GM12878 (cell line): ENCODE measurements around the gene MALRD1. TPM values are rescaled to one million over a fixed set of nuclear protein-coding genes. Genes with fewer than 3 reads are reported as not detected.

Source experiments
- ATAC-seq: fragments of 200-7000 bp; cut with Tn5 transposase; 3 replicates; pipeline ENCODE4 v1.9.1; 2020; ENCODE audit warnings: mild to moderate bottlenecking, moderate library complexity
- BruUV-seq: library from RNA; stranded (reverse); fragments of 400-500 nt; replicated peaks from 2 replicates; lab custom pipeline; 2021; lab: Mats Ljungman, UMichigan
- CTCF ChIA-PET: fragments of 300-600 bp; sonication (Branson Sonifier 250); formaldehyde crosslinking; extraction: SDS; loops from one replicate; lab custom pipeline; 2021; ENCODE audit warnings: inconsistent platforms; lab: Yijun Ruan, JAX
- POLR2A ChIA-PET: fragments of 350-600 bp; formaldehyde crosslinking; extraction: SDS; loops from one replicate; lab custom pipeline; 2021; ENCODE audit warnings: inconsistent platforms; lab: Charles Lee
- RAD21 ChIA-PET: fragments of 300-600 bp; sonication (Branson Sonifier 250); formaldehyde crosslinking; loops from one replicate; lab custom pipeline; 2023; ENCODE audit warnings: antibody characterized with exemption; ENCODE audit not compliant: unreplicated experiment; lab: Charles Lee
- SMC1A ChIA-PET: fragments of 300-600 bp; sonication (Branson Sonifier 250); formaldehyde crosslinking; loops from one replicate; lab custom pipeline; 2023; ENCODE audit not compliant: unreplicated experiment, uncharacterized antibody; lab: Charles Lee
- DNase-seq: peaks from one replicate; pipeline ENCODE4 v3.0.0-alpha.2; 2011; ENCODE audit warnings: low read depth, low spot score
- FAIRE-seq: peaks from 3 replicates; lab custom pipeline; 2011; peaks lifted over from hg19 to GRCh38; lab: Jason Lieb, UNC
- H2AFZ ChIP-seq: 2 replicates; pipeline ENCODE4 v1.6.0; 2011; ENCODE audit warnings: low read depth, low read length, control low read depth; ENCODE audit not compliant: control insufficient read depth
- H3K27ac ChIP-seq: 2 replicates; pipeline ENCODE4 v1.5.1; 2011; ENCODE audit warnings: control low read depth; ENCODE audit not compliant: control insufficient read depth, insufficient read depth
- H3K27me3 ChIP-seq, 2 experiments: replicated peaks in 1 of 2; 2 replicates each; pipeline versions ENCODE4 v1.6.0 to v1.6.1; 2011; ENCODE audit warnings: low read length in 1 of 2; ENCODE audit not compliant: control insufficient read depth in 2 of 2, insufficient read depth in 2 of 2
- H3K36me3 ChIP-seq, 2 experiments: 2 replicates each; pipeline ENCODE4 v1.5.1; 2011; ENCODE audit warnings: low read length in 1 of 2; ENCODE audit not compliant: control insufficient read depth in 2 of 2, insufficient read depth in 2 of 2
- H3K4me1 ChIP-seq: 2 replicates; pipeline ENCODE4 v1.6.1; 2011; ENCODE audit warnings: mild to moderate bottlenecking, low read length, moderate library complexity, mixed read lengths; ENCODE audit not compliant: control insufficient read depth, insufficient read depth
- H3K4me2 ChIP-seq: 2 replicates; pipeline ENCODE4 v1.6.0; 2011; ENCODE audit warnings: control low read depth; ENCODE audit not compliant: control insufficient read depth, insufficient read depth
- H3K4me3 ChIP-seq: fragments of 200-600 bp; sonication (generic); 2 replicates; pipeline ENCODE4 v1.5.1; 2016
- H3K79me2 ChIP-seq: 2 replicates; pipeline ENCODE4 v1.6.0; 2011; ENCODE audit warnings: low read length; ENCODE audit not compliant: control insufficient read depth, insufficient read depth
- H3K9ac ChIP-seq: 2 replicates; pipeline ENCODE4 v1.8.0; 2011; ENCODE audit warnings: low read length, control low read depth, mixed read lengths; ENCODE audit not compliant: control insufficient read depth, insufficient read depth
- H3K9me3 ChIP-seq: replicated peaks from 3 replicates; pipeline ENCODE4 v1.5.1; 2011; ENCODE audit warnings: mild to moderate bottlenecking, low read length; ENCODE audit not compliant: control insufficient read depth, insufficient read depth
- H4K20me1 ChIP-seq: 2 replicates; pipeline ENCODE4 v1.6.0; 2011; ENCODE audit not compliant: control insufficient read depth, insufficient read depth
- ATF2 ChIP-seq: IDR thresholded peaks from 2 replicates; pipeline ENCODE4 v1.6.1; 2012; ENCODE audit warnings: low read length, inconsistent platforms
- CEBPZ ChIP-seq: fragments of 150-350 bp; IDR thresholded peaks from 2 replicates; pipeline ENCODE4 v1.6.1; 2016; ENCODE audit warnings: low read depth, low read length
- CREB1 ChIP-seq: IDR thresholded peaks from 2 replicates; pipeline ENCODE4 v1.6.1; 2012; ENCODE audit warnings: low read depth, mild to moderate bottlenecking, inconsistent platforms
- IKZF1 ChIP-seq: fragments of 450-650 bp; conservative IDR thresholded peaks from 2 replicates; pipeline ENCODE4 v1.6.1; 2017; ENCODE audit warnings: antibody characterized with exemption, mild to moderate bottlenecking
- IRF4 ChIP-seq: IDR thresholded peaks from 2 replicates; pipeline ENCODE4 v1.6.1; 2011; ENCODE audit warnings: low read depth, low read length
- IRF5 ChIP-seq: fragments of 450-650 bp; IDR thresholded peaks from 2 replicates; pipeline ENCODE4 v1.6.1; 2017; ENCODE audit warnings: borderline replicate concordance
- JUNB ChIP-seq: IDR thresholded peaks from 2 replicates; pipeline ENCODE4 v1.6.1; 2016; ENCODE audit warnings: antibody characterized with exemption, mild to moderate bottlenecking
- MYB ChIP-seq: fragments of 150-350 bp; IDR thresholded peaks from 2 replicates; pipeline ENCODE4 v1.6.1; 2014; ENCODE audit warnings: mild to moderate bottlenecking, low read depth, low read length, borderline replicate concordance
- NFYA ChIP-seq: IDR thresholded peaks from 2 replicates; pipeline ENCODE4 v1.6.1; 2011; ENCODE audit warnings: low read depth, mild to moderate bottlenecking, low read length, improper control_type of control experiment, borderline replicate concordance
- RBBP5 ChIP-seq: fragments of 200-600 bp; sonication (generic); conservative IDR thresholded peaks from 2 replicates; pipeline ENCODE4 v1.6.1; 2016
- RCOR1 ChIP-seq: conservative IDR thresholded peaks from 2 replicates; pipeline ENCODE4 v1.6.1; 2012; ENCODE audit warnings: low read depth, low read length, improper control_type of control experiment
- TCF7 ChIP-seq: IDR thresholded peaks from 2 replicates; pipeline ENCODE4 v1.6.1; 2014; ENCODE audit warnings: antibody characterized with exemption, borderline replicate concordance
- ZBTB4 ChIP-seq: fragments of 450-650 bp; formaldehyde crosslinking; IDR thresholded peaks from 2 replicates; pipeline ENCODE4 v1.4.0; 2022; ENCODE audit warnings: mild to moderate bottlenecking, moderate library complexity
- WGBS: methylation state at CpG from one replicate; pipeline ENCODE4 v1.1.6; 2016; ENCODE audit warnings: low lambda C conversion rate; ENCODE audit not compliant: insufficient replicate concordance, insufficient coverage; ENCODE audit errors: missing lambda C conversion rate; 5-methylcytosine and 5-hydroxymethylcytosine counted together
- in situ Hi-C: fragments of 300-500 bp; cut with MboI; formaldehyde crosslinking; loops from 9 replicates; pipeline ENCODE4 v1.14.3; 2018; ENCODE audit warnings: mixed read lengths
- intact Hi-C: fragments of 100-400 bp; cut with micrococcal nuclease; formaldehyde crosslinking; loops from one replicate; pipeline ENCODE4 v1.14.2; 2022; ENCODE audit not compliant: unreplicated experiment
- polyA plus RNA-seq, 11 experiments: library from polyadenylated mRNA; depleted of rRNA in 4 of 11; unstranded in 6 of 11; stranded (reverse) in 5 of 11; fragments of >200 nt; fragmentation: Nextera tagmentation in 4 of 11; fragmentation: Illumina TruSeq in 1 of 11; extraction: Ambion mirVana in 4 of 11; extraction: Trizol in 1 of 11; gene quantifications; 1 replicate in 1 of 11; 2 replicates in 10 of 11; pipeline versions ENCODE4 v1.2.1 to v1.2.3, GENCODE V29; 2011 to 2016; ENCODE audit warnings: inconsistent platforms in 2 of 11, missing spikeins in 2 of 11, low read depth in 1 of 11
- total RNA-seq, 4 experiments: library from RNA; depleted of rRNA in 3 of 4; stranded (reverse); fragments of >200 nt in 3 of 4; fragmentation: Illumina TruSeq in 1 of 4; extraction: Trizol in 1 of 4; gene quantifications; 2 replicates each; pipeline versions ENCODE4 v1.2.1 to v1.2.3, GENCODE V29; 2013 to 2021

The MALRD1 gene
- total and polyA plus RNA-seq, 10 of the 15 experiments (the other 5 are each of a cell fraction or from before 2014, with no cell fraction given) = 0.12 to 6.6 (median 0.26) TPM; not detected in 2

- Histone ChIP-seq H3K4me1 (no peaks in the 10 kb centered on the region), H3K4me3 (no peak overlapping the region), H3K4me2 (no peak overlapping the region), H3K9ac (no peak overlapping the region), H3K9me3 (no peaks in the 10 kb centered on the region), H3K36me3 (no peaks in the 10 kb centered on the region), H3K27ac (no peak overlapping the region), H2AFZ (no peak overlapping the region), H3K27me3 (no peaks in the 10 kb centered on the region), H3K79me2 (no peaks in the 10 kb centered on the region), H4K20me1 (no peaks in the 10 kb centered on the region)
- ATAC-seq (no peak), DNase-seq (no peak), FAIRE-seq (no peak)
- CTCF ChIA-PET = interaction anchor here (1.4 kb wide), 1 partner anchor 19 kb away, joined by 4 read pairs; no protein-coding TSS in a partner anchor
- intact Hi-C loops = no loop called here
- in situ Hi-C loops = no loop called here
- SMC1A ChIA-PET = interaction anchor here (0.9 to 1.4 kb wide), 2 partner anchors 25 to 112 kb away, joined by 3 to 4 read pairs; no protein-coding TSS in a partner anchor
- no TSS peak for BruUV-seq
- RAD21 ChIA-PET = no interaction called here
- POLR2A ChIA-PET = no interaction called here
- WGBS = 30% methylated on average over 5 of the region's 5 CpGs
- TF ChIP-seq IKZF1 = no peak
- no peak for TF ChIP-seq MYB
- no peak for TF ChIP-seq RCOR1
- TF ChIP-seq IRF4 = no peak
- TF ChIP-seq TCF7 = no peak
- TF ChIP-seq RBBP5 = no peak
- no peak for TF ChIP-seq CEBPZ
- TF ChIP-seq ZBTB4 = no peak
- no peak for TF ChIP-seq ATF2
- no peak for TF ChIP-seq JUNB
- TF ChIP-seq CREB1 = no peak
- no peak for TF ChIP-seq NFYA
- TF ChIP-seq IRF5 = no peak
Measured at GRCh38 chr10:19096501-19097073, 48.0 kb downstream of the MALRD1 start.
